H1 (cell line): Measurements from ENCODE around the gene DLK2. TPM values are rescaled to one million over a fixed set of nuclear protein-coding genes. Genes with fewer than 3 reads are reported as not detected.

ENCODE experiments used
- CTCF ChIA-PET: fragments of 300-600 bp; sonication (Branson Sonifier 250); formaldehyde crosslinking; loops from one replicate; lab custom pipeline; 2021; ENCODE audit not compliant: partially characterized antibody; lab: Charles Lee
- POLR2A ChIA-PET: fragments of 300-600 bp; sonication (Branson Sonifier 250); formaldehyde crosslinking; loops from one replicate; lab custom pipeline; 2021; ENCODE audit warnings: inconsistent platforms; ENCODE audit not compliant: partially characterized antibody; lab: Charles Lee
- DNase-seq, 2 experiments: peaks; one replicate each; pipeline versions ENCODE4 v3.0.0 to v3.0.0-alpha.2; 2010 to 2022; ENCODE audit warnings: low spot score in 2 of 2, low read depth in 1 of 2, mixed read lengths in 1 of 2
- FAIRE-seq: peaks from 2 replicates; lab custom pipeline; 2011; peaks lifted over from hg19 to GRCh38; lab: Jason Lieb, UNC
- H2AFZ ChIP-seq: 2 replicates; pipeline ENCODE4 v1.8.1; 2012; ENCODE audit warnings: low read length, inconsistent platforms
- H2AK5ac ChIP-seq: 2 replicates; pipeline ENCODE4 v1.6.1; 2013; ENCODE audit warnings: low read depth, low read length
- H2BK120ac ChIP-seq: replicated peaks from 2 replicates; pipeline ENCODE3; 2013; ENCODE audit warnings: low read depth, low read length, inconsistent platforms
- H2BK12ac ChIP-seq: 2 replicates; pipeline ENCODE4 v1.6.1; 2013; ENCODE audit warnings: low read depth, low read length
- H2BK15ac ChIP-seq: 2 replicates; pipeline ENCODE4 v1.6.1; 2013; ENCODE audit warnings: low read length
- H2BK20ac ChIP-seq: 2 replicates; pipeline ENCODE4 v1.6.1; 2013; ENCODE audit warnings: low read length
- H2BK5ac ChIP-seq: 2 replicates; pipeline ENCODE4 v1.6.1; 2013; ENCODE audit warnings: low read depth, low read length
- H3K14ac ChIP-seq: 2 replicates; pipeline ENCODE4 v1.6.1; 2013; ENCODE audit warnings: inconsistent platforms; ENCODE audit not compliant: insufficient read length
- H3K18ac ChIP-seq: 2 replicates; pipeline ENCODE4 v1.6.1; 2013; ENCODE audit warnings: low read length; ENCODE audit errors: extremely low read depth
- H3K23ac ChIP-seq: 2 replicates; pipeline ENCODE4 v1.6.1; 2013; ENCODE audit warnings: inconsistent platforms; ENCODE audit not compliant: insufficient read length
- H3K23me2 ChIP-seq: 2 replicates; pipeline ENCODE4 v1.6.1; 2013; ENCODE audit warnings: low read depth, low read length
- H3K27ac ChIP-seq: 2 replicates; pipeline ENCODE4 v1.6.1; 2011; ENCODE audit warnings: low read depth, low read length, inconsistent platforms
- H3K27me3 ChIP-seq, 4 experiments: replicated peaks in 1 of 4; 1 replicate in 1 of 4; 2 replicates in 3 of 4; pipeline versions ENCODE4 v1.6.1 to v1.8.1; 2011 to 2013; ENCODE audit warnings: low read length in 3 of 4, mild to moderate bottlenecking in 3 of 4, inconsistent platforms in 2 of 4, mixed read lengths in 2 of 4, moderate library complexity in 1 of 4; ENCODE audit not compliant: control insufficient read depth in 3 of 4, insufficient read depth in 3 of 4; ENCODE audit errors: extremely low read depth in 1 of 4
- H3K36me3 ChIP-seq, 4 experiments: 2 replicates each; pipeline versions ENCODE4 v1.6.1 to v1.8.1; 2011 to 2013; ENCODE audit warnings: mild to moderate bottlenecking in 4 of 4, low read length in 3 of 4, moderate library complexity in 2 of 4, control low read depth in 1 of 4, inconsistent platforms in 1 of 4; ENCODE audit not compliant: insufficient read depth in 4 of 4, control insufficient read depth in 2 of 4
- H3K4ac ChIP-seq: replicated peaks from 2 replicates; pipeline ENCODE3; 2013; ENCODE audit warnings: low read length, low read depth, mixed read lengths, inconsistent platforms; ENCODE audit not compliant: insufficient read length
- H3K4me1 ChIP-seq, 4 experiments: replicated peaks in 1 of 4; 1 replicate in 1 of 4; 2 replicates in 3 of 4; pipeline versions ENCODE4 v1.6.1 to v1.8.1; 2011 to 2013; ENCODE audit warnings: low read length in 3 of 4, inconsistent platforms in 2 of 4, mixed read lengths in 1 of 4; ENCODE audit not compliant: insufficient read depth in 4 of 4, control insufficient read depth in 3 of 4
- H3K4me2 ChIP-seq, 2 experiments: 2 replicates each; pipeline versions ENCODE4 v1.6.1 to v1.8.1; 2011 to 2013; ENCODE audit warnings: low read depth in 2 of 2, low read length in 2 of 2, control low read depth in 1 of 2, inconsistent platforms in 1 of 2, mild to moderate bottlenecking in 1 of 2; ENCODE audit not compliant: insufficient read depth in 1 of 2
- H3K4me3 ChIP-seq, 4 experiments: fragments of 200-600, 300-600 bp in 1 of 4; sonication (generic), shearing (Covaris generic), sonication (Bioruptor Twin) in 1 of 4; 2 replicates each; pipeline versions ENCODE4 v1.5.1 to v1.8.1; 2011 to 2016; ENCODE audit warnings: low read length in 4 of 4, low read depth in 3 of 4, control low read depth in 2 of 4, inconsistent platforms in 2 of 4, mild to moderate bottlenecking in 2 of 4, mixed read lengths in 1 of 4, moderate library complexity in 1 of 4; ENCODE audit not compliant: insufficient read depth in 2 of 4; ENCODE audit errors: extremely low read depth in 1 of 4
- H3K56ac ChIP-seq: replicated peaks from 2 replicates; pipeline ENCODE3; 2013; ENCODE audit warnings: low read depth, mild to moderate bottlenecking, mixed read lengths, low read length, inconsistent platforms; ENCODE audit not compliant: insufficient read length
- H3K79me1 ChIP-seq: 2 replicates; pipeline ENCODE4 v1.6.1; 2013; ENCODE audit warnings: low read depth, low read length, control low read depth
- H3K79me2 ChIP-seq, 2 experiments: 2 replicates each; pipeline versions ENCODE4 v1.6.1 to v1.8.1; 2012 to 2013; ENCODE audit warnings: low read length in 2 of 2, mild to moderate bottlenecking in 2 of 2, inconsistent platforms in 1 of 2; ENCODE audit not compliant: insufficient read depth in 2 of 2, control insufficient read depth in 1 of 2
- H3K9ac ChIP-seq, 4 experiments: replicated peaks in 1 of 4; 1 replicate in 1 of 4; 2 replicates in 3 of 4; pipeline versions ENCODE4 v1.6.1 to v1.8.1; 2011 to 2013; ENCODE audit warnings: low read depth in 3 of 4, low read length in 3 of 4, control low read depth in 2 of 4, mild to moderate bottlenecking in 2 of 4, moderate library complexity in 2 of 4, inconsistent platforms in 1 of 4; ENCODE audit errors: extremely low read depth in 1 of 4
- H3K9me3 ChIP-seq, 2 experiments: 2 replicates each; pipeline versions ENCODE4 v1.6.1 to v1.8.1; 2012 to 2013; ENCODE audit warnings: mild to moderate bottlenecking in 2 of 2, moderate library complexity in 2 of 2, control low read depth in 1 of 2, inconsistent platforms in 1 of 2, low read depth in 1 of 2, low read length in 1 of 2, mixed read lengths in 1 of 2; ENCODE audit not compliant: insufficient read depth in 2 of 2
- H4K20me1 ChIP-seq, 2 experiments: replicated peaks in 1 of 2; 2 replicates each; pipeline versions ENCODE3 to v1.8.1; 2011 to 2013; ENCODE audit warnings: inconsistent platforms in 2 of 2, low read length in 2 of 2, mild to moderate bottlenecking in 1 of 2; ENCODE audit not compliant: insufficient read depth in 2 of 2, control insufficient read depth in 1 of 2
- H4K5ac ChIP-seq: 2 replicates; pipeline ENCODE4 v1.6.1; 2013; ENCODE audit warnings: low read length, low read depth, mixed read lengths, inconsistent platforms; ENCODE audit not compliant: insufficient read length
- H4K8ac ChIP-seq: 2 replicates; pipeline ENCODE4 v1.8.0; 2013; ENCODE audit warnings: mild to moderate bottlenecking, moderate library complexity, low read length, inconsistent platforms; ENCODE audit not compliant: insufficient read depth; ENCODE audit errors: extremely low read depth
- H4K91ac ChIP-seq: replicated peaks from 2 replicates; pipeline ENCODE3; 2013; ENCODE audit warnings: low read length, mixed read lengths, inconsistent platforms; ENCODE audit not compliant: insufficient read length
- CBX8 ChIP-seq: fragments of 300-800, 300-1000 bp; sonication (generic); IDR thresholded peaks from 2 replicates; pipeline ENCODE4 v1.7.1; 2016; ENCODE audit warnings: low read depth, low read length, borderline replicate concordance
- HDAC2 ChIP-seq, 2 experiments: fragments of 300-600 bp in 1 of 2; sonication (generic) in 1 of 2; IDR thresholded peaks; 2 replicates each; pipeline ENCODE4 v1.6.1; 2011 to 2012; ENCODE audit warnings: low read depth in 2 of 2, low read length in 2 of 2, mild to moderate bottlenecking in 2 of 2, moderate library complexity in 2 of 2, borderline replicate concordance in 1 of 2, inconsistent platforms in 1 of 2
- JUND ChIP-seq: IDR thresholded peaks from 2 replicates; pipeline ENCODE4 v1.6.1; 2011; ENCODE audit warnings: mild to moderate bottlenecking, improper control_type of control experiment, low read length
- NRF1 ChIP-seq: IDR thresholded peaks from 2 replicates; pipeline ENCODE4 v1.6.1; 2011; ENCODE audit warnings: mild to moderate bottlenecking, low read depth, low read length, improper control_type of control experiment
- RAD21 ChIP-seq, 2 experiments: IDR thresholded peaks in 1 of 2; conservative IDR thresholded peaks in 1 of 2; 2 replicates each; pipeline ENCODE4 v1.6.1; 2011; ENCODE audit warnings: low read depth in 2 of 2, low read length in 2 of 2, improper control_type of control experiment in 1 of 2, inconsistent platforms in 1 of 2, mild to moderate bottlenecking in 1 of 2, moderate library complexity in 1 of 2
- SIN3A ChIP-seq, 2 experiments: IDR thresholded peaks in 1 of 2; conservative IDR thresholded peaks in 1 of 2; 2 replicates each; pipeline ENCODE4 v1.6.1; 2011 to 2012; ENCODE audit warnings: low read length in 2 of 2, improper control_type of control experiment in 1 of 2, low read depth in 1 of 2, mild to moderate bottlenecking in 1 of 2
- SP2 ChIP-seq: IDR thresholded peaks from 2 replicates; pipeline ENCODE4 v1.6.1; 2012; ENCODE audit warnings: mild to moderate bottlenecking, low read length, inconsistent platforms
- WGBS, 2 experiments: shearing (Covaris generic) in 1 of 2; methylation state at CpG; one replicate each; pipeline versions ENCODE4 v1.1.6 to v1.1.7; 2013 to 2015; ENCODE audit warnings: low lambda C conversion rate in 2 of 2, mixed read lengths in 2 of 2, inconsistent platforms in 1 of 2, low coverage in 1 of 2, missing lambda C conversion rate in 1 of 2; ENCODE audit not compliant: insufficient replicate concordance in 2 of 2, insufficient coverage in 1 of 2, insufficient read length in 1 of 2; ENCODE audit errors: extremely low coverage in 1 of 2, missing lambda C conversion rate in 1 of 2; 5-methylcytosine and 5-hydroxymethylcytosine counted together
- polyA plus RNA-seq, 7 experiments: library from polyadenylated mRNA; depleted of rRNA in 3 of 7; stranded (reverse) in 5 of 7; unstranded in 2 of 7; fragments of >200 nt in 5 of 7; fragments of 200-250 nt in 2 of 7; gene quantifications; 1 replicate in 5 of 7; 2 replicates in 1 of 7; 4 replicates in 1 of 7; pipeline versions ENCODE4 v1.2.1 to v1.2.3, GENCODE V29; 2011 to 2013; ENCODE audit warnings: missing spikeins in 2 of 7, mixed read lengths in 2 of 7
- total RNA-seq: library from RNA; stranded (reverse); fragmentation: NEBNext Ultra II Directional; extraction: Animal tissue kit (Norgen Biotek cat#: 25700); gene quantifications from 2 replicates; pipeline ENCODE4 v1.2.1, GENCODE V29; 2021

Gene DLK2
- total and polyA plus RNA-seq, 2 of the 8 experiments (the other 6 are each of a cell fraction or from before 2014, with no cell fraction given), result 0.37 to 0.80 TPM

GRCh38 chr6:43465948-43466347, 10.6 kb upstream of the DLK2 start:
- H4K5ac ChIP-seq, result no peak overlapping the region
- FAIRE-seq (no peak), DNase-seq (no peak)
- H3K4ac ChIP-seq, result no peak overlapping the region
- H4K8ac ChIP-seq, result no peak overlapping the region
- POLR2A ChIA-PET, result interaction anchor here (0.9 to 1.9 kb wide), 2 partner anchors 10 to 12 kb away, joined by 3 to 10 read pairs; partner anchors contain the start of genes DLK2 and TJAP1
- 72% methylated on average over 2 of the region's 2 CpGs; no CpG with 5 or more reads in 1 of the 2 experiments for WGBS, 2 experiments
- no peak overlapping the region for H4K91ac ChIP-seq
- no peaks in the 10 kb centered on the region for H3K79me1 ChIP-seq
- no peaks in the 10 kb centered on the region; a peak in 1 of 7 replicates for H3K27me3 ChIP-seq
- H2AFZ ChIP-seq, result no peak overlapping the region
- no peak overlapping the region for H3K4me3 ChIP-seq
- H3K18ac ChIP-seq, result no peak overlapping the region
- H4K20me1 ChIP-seq, result no peaks in the 10 kb centered on the region
- H3K36me3 ChIP-seq, result no peaks in the 10 kb centered on the region
- H3K56ac ChIP-seq, result no peak overlapping the region
- H3K79me2 ChIP-seq, result no peaks in the 10 kb centered on the region
- CTCF ChIA-PET, result interaction anchor here (0.8 to 21.2 kb wide), 3 partner anchors 9 to 29 kb away, joined by 6 to 495 read pairs (median 7); partner anchors contain the start of gene LRRC73
- H3K14ac ChIP-seq, result no peak overlapping the region
- H3K23ac ChIP-seq, result no peak overlapping the region
- no peak overlapping the region for H2BK5ac ChIP-seq
- no peak overlapping the region for H2BK15ac ChIP-seq
- H3K4me2 ChIP-seq, result no peak overlapping the region
- no peak overlapping the region for H2BK120ac ChIP-seq
- H3K9ac ChIP-seq, result no peak overlapping the region
- H3K27ac ChIP-seq, result no peak overlapping the region
- peaks cover 3% of the 10 kb centered on the region; the same call in 1 of the 2 replicates for H3K23me2 ChIP-seq
- H3K9me3 ChIP-seq, result no peaks in the 10 kb centered on the region
- no peak overlapping the region for H2BK20ac ChIP-seq
- peaks cover 0 to 8% (median 5%) of the 10 kb centered on the region in 4 experiments; a peak in 4 of 7 replicates for H3K4me1 ChIP-seq
- no peak overlapping the region for H2AK5ac ChIP-seq
- no peak overlapping the region for H2BK12ac ChIP-seq
- no peak for TF ChIP-seq CBX8
- TF ChIP-seq SP2, result no peak
- TF ChIP-seq NRF1, result no peak
- TF ChIP-seq SIN3A (conservative IDR thresholded peaks at IDR 0.05 in 1 of 2, IDR thresholded peaks at IDR 0.05 in 1 of 2; ENCODE audit: low read depth in 1 of 2, low read length in 2 of 2), result no peak
- no peak for TF ChIP-seq RAD21 (IDR thresholded peaks at IDR 0.05 in 1 of 2, conservative IDR thresholded peaks at IDR 0.05 in 1 of 2; ENCODE audit: low read depth in 2 of 2, low read length in 2 of 2)
- TF ChIP-seq JUND, result no peak
- no peak for TF ChIP-seq HDAC2 (IDR thresholded peaks at IDR 0.05; ENCODE audit: borderline replicate concordance in 1 of 2, low read depth in 2 of 2, low read length in 2 of 2)
